Adipose tissue (tissue), 3 donors: ENCODE measurements around the gene AGPAT3. TPM values are rescaled to one million over a fixed set of nuclear protein-coding genes. Genes with fewer than 3 reads are reported as not detected.
A peak's percentile ranks its signal among the peaks of the same experiment; 100 is the strongest.
"Not testable (repeated sequence)": the region's sequence is repeated elsewhere in the genome, so short reads cannot be mapped to it uniquely, and the experiment has no call there.

Experiments
- H3K27ac ChIP-seq: one replicate; pipeline ENCODE4 v1.5.1; 2013; ENCODE audit warnings: low read depth, low read length
- WGBS, 3 donors: extraction: QIAGEN DNeasy Blood & Tissue Kit; methylation state at CpG; one replicate each; pipeline ENCODE4 v1.1.7; 2013; 5-methylcytosine and 5-hydroxymethylcytosine counted together
- polyA plus RNA-seq, 3 donors: library from polyadenylated mRNA; stranded (reverse); fragments of 200-250 nt; gene quantifications; one replicate each; pipeline ENCODE4 v1.2.3, GENCODE V29; 2013
- donor health status: healthy with polysubstance abuse.
- donor health status: Bipolar disorder and iron deficiency.
- donor health status: healthy.

Gene AGPAT3
- polyA plus RNA-seq = 10 to 100 TPM; 15.9 to 35.5 (median 16.2) TPM

GRCh38 chr21:43864962-43865539 lies at the start of gene AGPAT3:
Gene AGPAT3, plus strand, starts transcription at chr21:43865223. Its CDS starts 94,459 bp downstream, at chr21:43959682.
- 0 to 2% (median 1%) methylated on average over 20 to 98 of the region's 102 CpGs for WGBS, 3 donors
- peak within 1 kb of the TSS; percentile 30 for H3K27ac ChIP-seq

- no peak overlapping the region for H3K27ac ChIP-seq
- WGBS, 3 donors = 86 to 94% (median 90%) methylated on average over 15 of the region's 15 CpGs
Measured at GRCh38 chr21:43815991-43816390, 49.0 kb upstream of the AGPAT3 start.

- no peak overlapping the region for H3K27ac ChIP-seq
- whole genome bisulfite sequencing, 3 donors = 79 to 86% (median 82%) methylated on average over 14 of the region's 14 CpGs
Measured at GRCh38 chr21:43816611-43817071, 48.4 kb upstream of the AGPAT3 start.

- H3K27ac ChIP-seq = no peak overlapping the region
- WGBS, 3 donors = 82 to 87% (median 86%) methylated on average over 29 of the region's 29 CpGs
Measured at GRCh38 chr21:43817157-43818086, 47.6 kb upstream of the AGPAT3 start.

- 56 to 85% (median 67%) methylated on average over 3 of the region's 3 CpGs for WGBS, 3 donors
- H3K27ac ChIP-seq = no peak overlapping the region
Measured at GRCh38 chr21:43818685-43819084, 46.3 kb upstream of the AGPAT3 start.

GRCh38 chr21:43819511-43820405 lies 45.3 kb upstream of the AGPAT3 start:
- WGBS, 3 donors = 90 to 92% (median 92%) methylated on average over 25 of the region's 25 CpGs

GRCh38 chr21:43820466-43820865 lies 44.6 kb upstream of the AGPAT3 start:
- no peak overlapping the region for H3K27ac ChIP-seq
- WGBS, 3 donors = 91 to 94% (median 93%) methylated on average over 11 of the region's 11 CpGs

More at GRCh38 chr21:43819511-43820405, 45.3 kb upstream of the AGPAT3 start:
- no peak overlapping the region for H3K27ac ChIP-seq

GRCh38 chr21:43822166-43822565 lies 42.9 kb upstream of the AGPAT3 start:
- WGBS, 3 donors = 92 to 95% (median 92%) methylated on average over 19 to 25 of the region's 25 CpGs
- not testable (repeated sequence) for H3K27ac ChIP-seq

GRCh38 chr21:43822741-43823140 lies 42.3 kb upstream of the AGPAT3 start:
- H3K27ac ChIP-seq = not testable (repeated sequence)
- WGBS, 3 donors = 86 to 99% (median 93%) methylated on average over 2 of the region's 5 CpGs

GRCh38 chr21:43824333-43825241 lies 40.4 kb upstream of the AGPAT3 start:
- 76 to 78% (median 77%) methylated on average over 17 of the region's 17 CpGs for WGBS, 3 donors
- H3K27ac ChIP-seq = no peak overlapping the region

- H3K27ac ChIP-seq = no peak overlapping the region
- 83 to 89% (median 83%) methylated on average over 24 of the region's 24 CpGs for WGBS, 3 donors
Measured at GRCh38 chr21:43825242-43825935, 39.6 kb upstream of the AGPAT3 start.

GRCh38 chr21:43825936-43826622 lies 38.9 kb upstream of the AGPAT3 start:
- H3K27ac ChIP-seq = no peak overlapping the region
- WGBS, 3 donors = 38 to 72% (median 63%) methylated on average over 31 of the region's 31 CpGs

GRCh38 chr21:43826623-43826974 lies 38.4 kb upstream of the AGPAT3 start:
- 15 to 63% (median 59%) methylated on average over 8 of the region's 8 CpGs for WGBS, 3 donors
- H3K27ac ChIP-seq = no peak overlapping the region

GRCh38 chr21:43827015-43827611 lies 37.9 kb upstream of the AGPAT3 start:
- WGBS, 3 donors = 47 to 65% (median 58%) methylated on average over 18 of the region's 18 CpGs
- no peak overlapping the region for H3K27ac ChIP-seq

- WGBS, 3 donors = 77 to 92% (median 84%) methylated on average over 12 of the region's 12 CpGs
- H3K27ac ChIP-seq = no peak overlapping the region
Measured at GRCh38 chr21:43829161-43829560, 35.9 kb upstream of the AGPAT3 start.

- H3K27ac ChIP-seq = no peak overlapping the region
- 57 to 68% (median 59%) methylated on average over 22 of the region's 22 CpGs for WGBS, 3 donors
Measured at GRCh38 chr21:43829575-43830119, 35.4 kb upstream of the AGPAT3 start.
